WERI-Rb-1 (cell line): ENCODE results near the gene VPS37D.

ENCODE experiments used
- DNase-seq: peaks from one replicate; pipeline ENCODE4 v3.0.0-alpha.2; 2020
- H3K27ac ChIP-seq: fragments of 250-450 bp; sonication (Bioruptor Pico); 2 replicates; pipeline ENCODE4 v1.5.1; 2020; ENCODE audit warnings: mild to moderate bottlenecking, moderate library complexity
- H3K27me3 ChIP-seq: fragments of 250-450 bp; sonication (Bioruptor Pico); 2 replicates; pipeline ENCODE4 v1.5.1; 2021; ENCODE audit warnings: mild to moderate bottlenecking, low read depth, moderate library complexity; ENCODE audit not compliant: insufficient read depth, severe bottlenecking
- H3K36me3 ChIP-seq: fragments of 250-450 bp; sonication (Bioruptor Pico); 2 replicates; pipeline ENCODE4 v1.5.1; 2020; ENCODE audit warnings: mild to moderate bottlenecking, moderate library complexity
- H3K4me3 ChIP-seq: 2 replicates; pipeline ENCODE4 v1.5.1; 2011; ENCODE audit warnings: low read depth, mild to moderate bottlenecking, control low read depth, low read length
- H3K9me3 ChIP-seq: fragments of 250-450 bp; sonication (Bioruptor Pico); 2 replicates; pipeline ENCODE4 v1.5.1; 2021; ENCODE audit warnings: mild to moderate bottlenecking, moderate library complexity; ENCODE audit not compliant: severe bottlenecking
- CTCF ChIP-seq: IDR thresholded peaks from 2 replicates; pipeline ENCODE4 v1.5.1; 2011; ENCODE audit warnings: low read depth, mild to moderate bottlenecking, control low read depth, inconsistent platforms, low read length

VPS37D gene

GRCh38 chr7:73663033-73663432 lies 4.6 kb upstream of the VPS37D start:
- TF ChIP-seq CTCF = no peak
- no peak overlapping the region for H3K27ac ChIP-seq
- DNase-seq = no peak
- H3K9me3 ChIP-seq = peaks cover 2% of the 10 kb centered on the region
- no peak overlapping the region for H3K4me3 ChIP-seq
- H3K27me3 ChIP-seq = no peaks in the 10 kb centered on the region
- H3K36me3 ChIP-seq = no peaks in the 10 kb centered on the region

GRCh38 chr7:73668103-73668885 lies 663 bp downstream of the VPS37D start:
- DNase-seq = peak; percentile 79
- Histone ChIP-seq H3K27me3 (no peaks in the 10 kb centered on the region), H3K36me3 (no peaks in the 10 kb centered on the region), H3K27ac (0 out of 2 replicates have a peak overlapping the region, but pooled peaks have one; percentile 20), H3K9me3 (no peaks in the 10 kb centered on the region), H3K4me3 (peak overlapping the region; percentile 75)
- no peak for TF ChIP-seq CTCF

- Histone ChIP-seq H3K27me3 (no peaks in the 10 kb centered on the region), H3K9me3 (no peaks in the 10 kb centered on the region), H3K36me3 (no peaks in the 10 kb centered on the region), H3K27ac (peak overlapping the region; percentile 2; the same call in 1 of the 2 replicates), H3K4me3 (peak overlapping the region; percentile 75)
- TF ChIP-seq CTCF = no peak
- no peak for DNase-seq
These were observed 1.2 kb downstream of the VPS37D start for GRCh38 chr7:73668886-73669230.

GRCh38 chr7:73669288-73669701 lies 1.7 kb downstream of the VPS37D start:
- Histone ChIP-seq H3K36me3 (no peaks in the 10 kb centered on the region), H3K27ac (no peak overlapping the region), H3K27me3 (no peaks in the 10 kb centered on the region), H3K4me3 (no peak overlapping the region), H3K9me3 (no peaks in the 10 kb centered on the region)
- no peak for TF ChIP-seq CTCF
- no peak for DNase-seq

- no peak for DNase-seq
- Histone ChIP-seq H3K4me3 (no peak overlapping the region), H3K27ac (no peak overlapping the region), H3K36me3 (no peaks in the 10 kb centered on the region), H3K9me3 (no peaks in the 10 kb centered on the region), H3K27me3 (no peaks in the 10 kb centered on the region)
- no peak for TF ChIP-seq CTCF
These were observed 2.3 kb downstream of the VPS37D start for GRCh38 chr7:73669858-73670385.

GRCh38 chr7:73671322-73671661 lies 3.7 kb downstream of the VPS37D start:
- no peak for TF ChIP-seq CTCF
- Histone ChIP-seq H3K36me3 (no peaks in the 10 kb centered on the region), H3K27ac (no peak overlapping the region), H3K27me3 (no peaks in the 10 kb centered on the region), H3K9me3 (no peaks in the 10 kb centered on the region), H3K4me3 (no peak overlapping the region)
- no peak for DNase-seq
